Body of pancreas (tissue), 4 donors: Measurements from ENCODE around the gene TAF1C.

ENCODE experiments used
- CTCF ChIP-seq, 7 experiments: fragments of 450-650 bp in 4 of 7; fragments of 200-600 bp in 3 of 7; sonication (generic) in 3 of 7; IDR thresholded peaks; one replicate each; pipeline ENCODE4 v1.5.1; 2016 to 2019; ENCODE audit warnings: antibody characterized with exemption in 7 of 7
- POLR2A ChIP-seq, 3 donors: fragments of 450-650 bp; IDR thresholded peaks; one replicate each; pipeline ENCODE4 v1.6.1; 2016; ENCODE audit warnings: antibody characterized with exemption in 3 of 3, mild to moderate bottlenecking in 2 of 3

GRCh38 chr16:84228256-84228838 is 41.5 kb upstream of the TAF1C start:
- TF ChIP-seq CTCF (IDR thresholded peaks at IDR 0.05) (no peak), POLR2A (IDR thresholded peaks at IDR 0.05) (no peak)
